Mesenchymal stem cell (in vitro differentiated cells and primary cell): ENCODE measurements around the gene ALDH4A1.

ENCODE experiments used
- DNase-seq: peaks from one replicate; pipeline ENCODE4 v3.0.0-alpha.2; 2013
- H2AFZ ChIP-seq: one replicate; pipeline ENCODE4 v1.6.1; 2013; ENCODE audit warnings: low read depth, mild to moderate bottlenecking, control low read depth, inconsistent platforms, low read length, moderate library complexity
- H2AK5ac ChIP-seq: 2 replicates; pipeline ENCODE4 v1.6.1; 2013; ENCODE audit warnings: low read length, moderate library complexity, mild to moderate bottlenecking, inconsistent platforms; ENCODE audit not compliant: severe bottlenecking
- H2BK120ac ChIP-seq: one replicate; pipeline ENCODE4 v1.6.1; 2013; ENCODE audit warnings: low read depth, mild to moderate bottlenecking, inconsistent platforms, low read length, moderate library complexity
- H2BK12ac ChIP-seq, 2 experiments: one replicate each; pipeline ENCODE4 v1.6.1; 2013; ENCODE audit warnings: inconsistent platforms in 2 of 2, low read length in 2 of 2, mild to moderate bottlenecking in 2 of 2, moderate library complexity in 2 of 2, control low read depth in 1 of 2
- H2BK15ac ChIP-seq: one replicate; pipeline ENCODE4 v1.6.1; 2013; ENCODE audit warnings: mild to moderate bottlenecking, low read depth, inconsistent platforms; ENCODE audit not compliant: poor library complexity, severe bottlenecking
- H2BK5ac ChIP-seq: 2 replicates; pipeline ENCODE4 v1.6.1; 2013; ENCODE audit warnings: low read depth, mild to moderate bottlenecking, low read length, control low read depth, inconsistent platforms; ENCODE audit not compliant: poor library complexity, severe bottlenecking
- H3K14ac ChIP-seq, 2 experiments: one replicate each; pipeline ENCODE4 v1.6.1; 2013; ENCODE audit warnings: inconsistent platforms in 2 of 2, low read length in 2 of 2, control low read depth in 1 of 2, mild to moderate bottlenecking in 1 of 2, moderate library complexity in 1 of 2
- H3K18ac ChIP-seq, 2 experiments: one replicate each; pipeline ENCODE4 v1.6.1; 2013; ENCODE audit warnings: inconsistent platforms in 2 of 2, low read length in 2 of 2, control low read depth in 1 of 2, low read depth in 1 of 2, mild to moderate bottlenecking in 1 of 2
- H3K23ac ChIP-seq, 2 experiments: one replicate each; pipeline ENCODE4 v1.6.1; 2013; ENCODE audit warnings: inconsistent platforms in 2 of 2, low read length in 2 of 2, mild to moderate bottlenecking in 2 of 2, moderate library complexity in 2 of 2, control low read depth in 1 of 2
- H3K27ac ChIP-seq: 2 replicates; pipeline ENCODE4 v1.5.1; 2013; ENCODE audit warnings: mild to moderate bottlenecking, moderate library complexity, low read length, control low read depth, inconsistent platforms; ENCODE audit not compliant: poor library complexity, severe bottlenecking
- H3K27me3 ChIP-seq, 2 experiments: 2 replicates each; pipeline versions ENCODE4 v1.6.1 to v1.7.0; 2013; ENCODE audit warnings: low read length in 2 of 2, mild to moderate bottlenecking in 2 of 2, moderate library complexity in 2 of 2, control low read depth in 1 of 2, inconsistent platforms in 1 of 2; ENCODE audit not compliant: control insufficient read depth in 1 of 2, insufficient read depth in 1 of 2
- H3K36me3 ChIP-seq, 2 experiments: 2 replicates each; pipeline versions ENCODE4 v1.6.1 to v1.7.0; 2013; ENCODE audit warnings: low read length in 2 of 2, control low read depth in 1 of 2, inconsistent platforms in 1 of 2, low read depth in 1 of 2, mild to moderate bottlenecking in 1 of 2; ENCODE audit not compliant: insufficient read depth in 2 of 2, control insufficient read depth in 1 of 2
- H3K4ac ChIP-seq, 2 experiments: one replicate each; pipeline ENCODE4 v1.6.1; 2013; ENCODE audit warnings: inconsistent platforms in 2 of 2, low read length in 2 of 2, mild to moderate bottlenecking in 2 of 2, moderate library complexity in 2 of 2, control low read depth in 1 of 2, low read depth in 1 of 2
- H3K4me1 ChIP-seq: 2 replicates; pipeline ENCODE4 v1.6.1; 2013; ENCODE audit warnings: low read depth, low read length, control low read depth; ENCODE audit not compliant: control insufficient read depth, insufficient read depth
- H3K4me2 ChIP-seq: 2 replicates; pipeline ENCODE4 v1.6.1; 2013; ENCODE audit warnings: low read length, mild to moderate bottlenecking, inconsistent platforms; ENCODE audit not compliant: poor library complexity, severe bottlenecking
- H3K4me3 ChIP-seq, 2 experiments: 2 replicates each; pipeline versions ENCODE4 v1.5.1 to v1.7.0; 2013; ENCODE audit warnings: low read length in 2 of 2, mild to moderate bottlenecking in 2 of 2, control low read depth in 1 of 2, low read depth in 1 of 2; ENCODE audit not compliant: insufficient read depth in 1 of 2
- H3K79me1 ChIP-seq: replicated peaks from 2 replicates; pipeline ENCODE4 v1.6.1; 2013; ENCODE audit warnings: mild to moderate bottlenecking, control low read depth, low read length, inconsistent platforms; ENCODE audit not compliant: poor library complexity, severe bottlenecking
- H3K9ac ChIP-seq: 2 replicates; pipeline ENCODE4 v1.7.0; 2013; ENCODE audit warnings: mild to moderate bottlenecking, low read length, moderate library complexity
- H3K9me3 ChIP-seq: 2 replicates; pipeline ENCODE4 v1.7.0; 2013; ENCODE audit warnings: mild to moderate bottlenecking, low read length; ENCODE audit not compliant: control insufficient read depth
- H4K8ac ChIP-seq: one replicate; pipeline ENCODE4 v1.6.1; 2013; ENCODE audit warnings: inconsistent platforms, mild to moderate bottlenecking, low read length, moderate library complexity
- H4K91ac ChIP-seq: one replicate; pipeline ENCODE4 v1.6.1; 2013; ENCODE audit warnings: mild to moderate bottlenecking, low read length, inconsistent platforms
- WGBS: methylation state at CpG from one replicate; pipeline ENCODE4 v1.1.7; 2013; ENCODE audit warnings: mixed read lengths; 5-methylcytosine and 5-hydroxymethylcytosine counted together

The ALDH4A1 gene

DNA sequence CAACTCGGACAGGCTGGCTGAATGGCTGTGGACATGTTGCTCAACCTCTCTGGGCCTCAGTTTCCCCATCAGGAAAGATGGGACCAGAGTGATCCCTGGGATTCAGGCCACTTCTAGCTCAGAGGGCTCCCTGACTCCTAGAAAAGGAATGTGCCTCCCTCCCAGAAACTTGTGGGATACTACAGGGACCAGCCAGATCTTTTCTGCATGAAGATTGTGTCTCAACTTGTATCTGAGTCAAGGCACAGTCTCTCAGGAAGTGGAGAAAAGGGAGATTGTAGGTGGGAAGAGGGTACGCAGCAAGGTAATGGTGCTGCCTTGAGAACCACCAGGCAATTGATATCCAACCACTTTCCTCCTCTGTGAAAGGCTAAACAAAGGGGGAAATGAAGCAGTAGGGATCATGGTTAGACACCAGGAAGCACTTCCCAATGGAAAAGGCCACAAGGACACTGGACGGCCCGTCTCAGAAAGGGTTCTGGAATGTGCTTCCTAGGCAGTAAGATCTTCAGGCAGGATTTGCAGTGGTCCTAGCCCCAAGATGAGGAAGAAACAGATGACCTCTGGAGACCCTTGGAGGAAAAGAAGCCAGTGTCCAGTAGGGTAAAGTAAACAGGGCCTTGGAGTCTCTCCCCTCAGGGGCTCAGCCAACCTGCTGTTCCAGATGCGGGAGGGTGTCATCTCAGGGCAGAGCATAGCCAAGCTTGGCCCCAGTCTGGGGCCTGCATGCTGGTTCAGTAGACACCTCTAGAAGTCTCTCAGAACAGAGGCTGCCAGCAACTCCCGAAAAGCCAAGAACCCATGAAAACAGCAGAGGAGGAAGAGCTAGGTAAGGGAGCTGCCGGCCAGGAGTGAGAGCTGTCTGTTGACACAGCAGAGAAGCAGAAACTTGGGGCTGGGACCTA lies 37.3 kb upstream of the ALDH4A1 start:
- no peaks in the 10 kb centered on the region for H3K9me3 ChIP-seq
- H3K79me1 ChIP-seq = peaks cover 27% of the 10 kb centered on the region
- H3K14ac ChIP-seq = no peak overlapping the region
- peaks cover 61% of the 10 kb centered on the region for H3K4me1 ChIP-seq
- DNase-seq = peak; percentile 66
- no peak overlapping the region for H4K8ac ChIP-seq
- no peak overlapping the region for H3K27ac ChIP-seq
- H3K4me3 ChIP-seq = peak overlapping the region in 1 of 2 experiments; percentile 20
- peak overlapping the region; percentile 31 to 42 for H3K18ac ChIP-seq
- peak overlapping the region; percentile 42 for H3K9ac ChIP-seq
- H2BK5ac ChIP-seq = no peak overlapping the region
- H2AFZ ChIP-seq = no peak overlapping the region
- WGBS = 77% methylated on average over 6 of the region's 7 CpGs
- peaks cover 0 to 2% of the 10 kb centered on the region in 2 experiments for H3K36me3 ChIP-seq
- H2BK12ac ChIP-seq = peak overlapping the region; percentile 64 to 82
- H3K4ac ChIP-seq = peak overlapping the region in 1 of 2 experiments; percentile 67
- no peak overlapping the region for H3K23ac ChIP-seq
- no peak overlapping the region for H2AK5ac ChIP-seq
- no peaks in the 10 kb centered on the region for H3K27me3 ChIP-seq
- H2BK120ac ChIP-seq = no peak overlapping the region
- H4K91ac ChIP-seq = peak overlapping the region; percentile 88
- no peak overlapping the region for H3K4me2 ChIP-seq
- no peak overlapping the region for H2BK15ac ChIP-seq

GRCh38 chr1:18938707-18939070 lies 36.3 kb upstream of the ALDH4A1 start:
- Histone ChIP-seq H2AK5ac (peak overlapping the region; percentile 46), H4K91ac (peak overlapping the region; percentile 88), H2BK120ac (no peak overlapping the region), H3K9me3 (no peaks in the 10 kb centered on the region), H3K27ac (peak overlapping the region; percentile 50), H3K18ac (peak overlapping the region; percentile 31 to 58), H2BK12ac (peak overlapping the region; percentile 64 to 82), H3K27me3 (no peaks in the 10 kb centered on the region), H2BK5ac (no peak overlapping the region), H3K23ac (no peak overlapping the region), H3K14ac (peak overlapping the region in 1 of 2 experiments; percentile 94), H3K4me3 (no peak overlapping the region), H4K8ac (peak overlapping the region; percentile 53), H2AFZ (no peak overlapping the region), H3K4me1 (peaks cover 56% of the 10 kb centered on the region), H3K4ac (peak overlapping the region; percentile 76 to 86), H3K79me1 (peaks cover 23% of the 10 kb centered on the region), H3K4me2 (no peak overlapping the region), H3K9ac (peak overlapping the region; percentile 42), H2BK15ac (peak overlapping the region; percentile 31), H3K36me3 (peaks cover 0 to 2% of the 10 kb centered on the region in 2 experiments)
- 67% methylated on average over 1 of the region's 2 CpGs for WGBS
- DNase-seq = no peak

DNA sequence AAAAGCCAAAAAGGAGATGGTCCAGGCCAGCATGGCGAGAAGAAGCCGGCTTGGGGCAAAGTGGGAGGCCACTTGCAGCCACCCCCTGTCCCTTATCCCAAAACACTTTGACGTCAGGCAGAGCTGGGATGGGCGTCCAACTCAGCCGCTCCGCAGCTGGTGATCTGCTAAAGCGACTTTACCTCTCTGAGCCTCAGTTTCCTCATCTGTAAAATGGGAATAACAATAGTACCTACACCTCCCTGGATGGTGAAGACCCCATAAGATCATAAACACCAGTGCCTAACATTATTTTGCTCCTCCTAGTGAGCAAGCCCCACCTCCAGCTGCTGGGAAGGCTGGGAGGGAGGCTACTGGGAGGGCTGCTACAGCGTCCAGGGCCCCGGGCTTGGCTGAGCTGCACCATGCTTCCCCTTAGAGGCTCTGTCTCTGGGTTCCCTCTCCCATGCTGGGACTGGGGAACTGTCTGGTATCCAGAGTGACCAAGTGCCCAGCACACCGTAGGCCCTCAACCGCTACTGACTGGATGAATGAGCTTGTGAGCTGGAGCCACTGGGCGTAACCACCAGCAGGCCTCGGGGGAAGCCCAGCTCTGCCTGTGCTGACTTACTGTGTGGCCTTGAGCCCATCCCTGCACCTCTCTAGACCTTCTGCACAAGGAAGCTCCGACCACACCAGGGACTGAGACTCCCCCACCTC lies 35.8 kb upstream of the ALDH4A1 start:
- Histone ChIP-seq H3K4me3 (no peak overlapping the region), H4K91ac (peak overlapping the region; percentile 44), H2BK120ac (no peak overlapping the region), H3K9ac (peak overlapping the region; percentile 42), H3K4me1 (peaks cover 57% of the 10 kb centered on the region), H3K14ac (peak overlapping the region in 1 of 2 experiments; percentile 94), H3K23ac (no peak overlapping the region), H3K18ac (peak overlapping the region; percentile 31 to 58), H2AFZ (no peak overlapping the region), H3K79me1 (peaks cover 21% of the 10 kb centered on the region), H2BK12ac (peak overlapping the region; percentile 12 to 82), H2BK15ac (peak overlapping the region; percentile 64), H3K4ac (peak overlapping the region; percentile 76 to 86), H3K4me2 (no peak overlapping the region), H2BK5ac (no peak overlapping the region), H3K27me3 (no peaks in the 10 kb centered on the region), H3K27ac (peak overlapping the region; percentile 50), H4K8ac (peak overlapping the region; percentile 45), H3K9me3 (no peaks in the 10 kb centered on the region), H2AK5ac (peak overlapping the region; percentile 46), H3K36me3 (peaks cover 0 to 2% of the 10 kb centered on the region in 2 experiments)
- 80% methylated on average over 13 of the region's 14 CpGs for WGBS
- DNase-seq = peak; percentile 69

DNA sequence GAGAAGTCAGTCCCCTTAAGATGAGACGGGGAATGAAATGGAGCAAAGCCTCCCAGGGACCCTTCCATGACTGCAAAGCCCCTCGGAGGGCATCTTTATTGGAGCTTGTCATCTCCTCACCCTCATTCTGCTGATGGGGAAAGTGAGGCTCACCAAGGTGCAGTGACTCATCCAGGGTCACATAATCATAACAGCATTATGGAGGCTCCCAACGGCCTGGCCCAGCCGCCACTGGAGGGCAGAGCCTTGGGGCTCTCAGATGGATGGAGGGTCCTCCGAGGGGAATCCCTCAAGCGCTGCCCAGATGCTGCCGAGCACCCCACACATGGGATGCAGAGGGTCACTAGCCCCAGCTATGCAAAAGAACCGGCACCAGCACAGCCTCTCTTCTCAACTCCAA lies 35.2 kb upstream of the ALDH4A1 start:
- Histone ChIP-seq H3K18ac (no peak overlapping the region), H3K36me3 (peaks cover 0 to 2% of the 10 kb centered on the region in 2 experiments)
- no peak for DNase-seq

More for the DNA sequence above, 35.2 kb upstream of the ALDH4A1 start:
- no peak overlapping the region for H2AFZ ChIP-seq
- no peak overlapping the region for H3K9ac ChIP-seq
- H2BK15ac ChIP-seq = no peak overlapping the region
- H3K27me3 ChIP-seq = no peaks in the 10 kb centered on the region
- WGBS = 80% methylated on average over 8 of the region's 8 CpGs
- peaks cover 62% of the 10 kb centered on the region for H3K4me1 ChIP-seq
- no peaks in the 10 kb centered on the region for H3K9me3 ChIP-seq
- H3K27ac ChIP-seq = no peak overlapping the region
- H3K4me2 ChIP-seq = no peak overlapping the region
- no peak overlapping the region for H3K14ac ChIP-seq
- H2AK5ac ChIP-seq = no peak overlapping the region
- no peak overlapping the region for H3K4me3 ChIP-seq
- peaks cover 23% of the 10 kb centered on the region for H3K79me1 ChIP-seq
- H4K91ac ChIP-seq = no peak overlapping the region
- no peak overlapping the region for H3K4ac ChIP-seq
- no peak overlapping the region for H2BK5ac ChIP-seq
- H2BK120ac ChIP-seq = no peak overlapping the region
- no peak overlapping the region for H3K23ac ChIP-seq
- no peak overlapping the region for H2BK12ac ChIP-seq
- H4K8ac ChIP-seq = no peak overlapping the region
